Measurements from ENCODE around the gene AKR1C1.
"Not testable (repeated sequence)": the region's sequence is repeated elsewhere in the genome, so short reads cannot be mapped to it uniquely, and the experiment has no call there.

The AKR1C1 gene

GRCh38 chr10:4947635-4948596 lies 15.3 kb upstream of the AKR1C1 start:
- peak; percentile 99 for DNase-seq (ENCODE audit: low read depth)

DNA sequence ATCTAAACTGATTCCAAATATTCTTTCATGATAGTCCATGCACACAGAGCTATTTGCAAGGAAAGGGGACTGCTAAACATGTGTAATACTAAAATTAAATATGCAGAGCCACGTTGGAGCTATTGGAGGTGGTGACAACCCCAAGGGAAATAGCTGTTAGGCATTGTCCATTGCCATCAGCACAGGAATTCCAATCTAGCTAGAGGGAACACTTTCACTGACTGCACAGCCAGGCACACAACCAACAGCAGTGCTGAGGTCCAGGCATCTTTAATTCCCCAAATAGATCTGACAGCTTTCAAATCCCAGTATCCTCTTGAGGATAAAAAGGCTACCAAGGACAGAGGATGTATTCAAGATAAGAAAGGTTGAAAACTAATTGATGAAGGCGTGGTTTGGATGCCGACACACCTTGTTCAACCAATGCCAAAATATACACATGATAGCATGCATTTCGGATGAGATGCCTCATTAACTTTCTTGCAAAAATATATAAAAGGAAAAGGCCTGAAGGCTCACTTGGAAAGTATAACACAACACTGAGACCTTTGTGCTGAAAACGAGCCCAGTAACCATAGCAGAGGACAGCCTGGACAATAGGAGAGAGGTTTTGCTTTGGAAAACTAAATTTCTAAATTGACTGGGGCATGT lies 11.6 kb upstream of the AKR1C1 start:
- not testable (repeated sequence) for DNase-seq (ENCODE audit: low read depth)

DNA sequence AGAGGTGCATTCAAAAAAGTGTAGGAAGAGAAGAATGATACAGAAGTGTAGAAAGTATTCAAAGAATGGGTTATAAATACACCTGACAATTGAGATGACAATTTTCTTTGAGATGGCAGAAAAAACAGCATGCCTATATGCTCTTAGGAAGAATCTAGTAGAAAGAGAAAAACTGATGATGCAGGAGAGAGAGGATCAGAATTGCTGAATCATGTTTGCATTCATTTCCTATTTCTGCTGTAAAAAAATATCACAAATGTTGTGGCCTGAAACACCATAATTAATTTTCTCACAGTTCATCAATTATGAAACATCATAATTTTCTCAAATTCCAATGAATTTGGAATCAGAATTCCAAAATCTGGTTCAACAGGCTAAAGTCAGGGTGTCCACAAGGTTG lies 9.8 kb upstream of the AKR1C1 start:
- DNase-seq (ENCODE audit: low read depth) = no peak

GRCh38 chr10:4956088-4956487 lies 7.1 kb upstream of the AKR1C1 start:
- DNase-seq (ENCODE audit: low read depth) = not testable (repeated sequence)

DNA sequence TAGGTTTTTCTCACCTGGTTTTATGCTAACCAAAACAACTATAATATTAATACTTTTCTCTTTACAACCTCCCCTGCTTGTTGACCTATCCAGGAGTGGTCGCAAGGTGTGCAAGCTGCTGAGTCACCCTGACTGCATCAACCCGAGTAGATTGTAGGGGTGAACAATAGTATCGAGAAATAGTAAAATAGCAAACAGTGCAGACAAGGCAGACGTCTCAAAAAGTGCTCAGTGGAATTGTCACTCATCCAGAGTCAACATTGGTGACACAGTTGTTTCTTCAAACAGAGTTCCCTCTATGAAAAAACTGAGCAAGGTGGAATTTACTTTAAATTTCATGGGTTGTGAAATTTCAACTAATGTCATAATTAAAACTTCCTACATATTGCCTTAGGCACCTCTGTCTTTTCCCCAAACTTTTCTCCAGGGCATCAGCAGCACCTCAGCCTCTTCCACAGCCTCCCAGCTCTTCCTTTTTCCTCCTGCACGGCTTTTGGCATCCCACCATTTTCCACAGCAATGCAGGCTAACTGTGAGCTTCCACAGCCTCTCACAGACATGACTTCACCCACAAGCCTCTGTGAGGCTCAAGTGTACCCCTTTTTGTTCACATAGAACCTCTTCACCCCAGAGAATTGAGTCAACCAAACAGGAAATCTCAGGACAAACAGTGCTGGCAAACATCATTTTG lies 6.1 kb upstream of the AKR1C1 start:
- DNase-seq (ENCODE audit: low read depth) = not testable (repeated sequence)

GRCh38 chr10:4961558-4961957 lies 1.7 kb upstream of the AKR1C1 start:
- DNase-seq (ENCODE audit: low read depth) = not testable (repeated sequence)

- DNase-seq (ENCODE audit: low read depth) = not testable (repeated sequence)
These were observed 907 bp upstream of the AKR1C1 start for GRCh38 chr10:4962308-4962707.

DNA sequence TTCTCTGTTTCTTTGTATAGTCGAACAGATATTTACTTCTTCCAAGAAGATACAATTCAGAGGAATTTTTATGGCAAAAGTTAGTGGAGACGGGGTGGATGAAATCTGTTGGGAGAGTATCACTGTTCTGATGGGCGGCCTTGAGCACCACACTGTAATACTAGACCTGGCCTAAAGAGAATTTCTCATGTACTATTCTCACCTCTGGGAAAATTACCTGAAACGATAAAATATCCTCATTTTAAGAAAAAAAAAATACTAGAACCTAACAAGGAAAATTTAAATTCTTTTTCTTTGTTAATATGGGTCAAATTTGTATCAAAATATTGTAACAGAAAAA lies 570 bp downstream of the AKR1C1 start:
- not testable (repeated sequence) for DNase-seq (ENCODE audit: low read depth)

GRCh38 chr10:4965763-4966162 lies 2.5 kb downstream of the AKR1C1 start:
- not testable (repeated sequence) for DNase-seq (ENCODE audit: low read depth)

- DNase-seq (ENCODE audit: low read depth) = not testable (repeated sequence)
These were observed 4.0 kb downstream of the AKR1C1 start for GRCh38 chr10:4967189-4967588.

DNA sequence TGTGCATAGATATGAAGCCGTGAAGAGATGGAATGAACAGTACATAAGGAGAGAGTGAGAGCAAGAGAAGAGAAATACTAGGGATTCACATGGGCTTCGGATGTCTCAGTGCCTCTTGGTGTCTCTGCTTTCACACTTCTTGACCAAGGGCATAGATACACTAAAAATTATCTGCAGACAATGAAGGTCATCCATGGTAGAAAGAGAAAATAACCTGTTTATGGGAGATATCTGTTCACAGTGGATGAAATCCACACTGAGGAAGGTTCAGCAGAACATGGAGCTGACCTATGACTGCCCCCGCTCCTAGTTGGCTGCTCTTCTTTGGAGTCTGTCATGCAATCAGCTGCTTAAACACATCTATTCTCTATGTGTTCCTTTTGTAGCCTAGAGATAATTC lies 6.1 kb downstream of the AKR1C1 start:
- not testable (repeated sequence) for DNase-seq (ENCODE audit: low read depth)

GRCh38 chr10:4970362-4970761 lies 7.1 kb downstream of the AKR1C1 start:
- DNase-seq (ENCODE audit: low read depth) = not testable (repeated sequence)

DNA sequence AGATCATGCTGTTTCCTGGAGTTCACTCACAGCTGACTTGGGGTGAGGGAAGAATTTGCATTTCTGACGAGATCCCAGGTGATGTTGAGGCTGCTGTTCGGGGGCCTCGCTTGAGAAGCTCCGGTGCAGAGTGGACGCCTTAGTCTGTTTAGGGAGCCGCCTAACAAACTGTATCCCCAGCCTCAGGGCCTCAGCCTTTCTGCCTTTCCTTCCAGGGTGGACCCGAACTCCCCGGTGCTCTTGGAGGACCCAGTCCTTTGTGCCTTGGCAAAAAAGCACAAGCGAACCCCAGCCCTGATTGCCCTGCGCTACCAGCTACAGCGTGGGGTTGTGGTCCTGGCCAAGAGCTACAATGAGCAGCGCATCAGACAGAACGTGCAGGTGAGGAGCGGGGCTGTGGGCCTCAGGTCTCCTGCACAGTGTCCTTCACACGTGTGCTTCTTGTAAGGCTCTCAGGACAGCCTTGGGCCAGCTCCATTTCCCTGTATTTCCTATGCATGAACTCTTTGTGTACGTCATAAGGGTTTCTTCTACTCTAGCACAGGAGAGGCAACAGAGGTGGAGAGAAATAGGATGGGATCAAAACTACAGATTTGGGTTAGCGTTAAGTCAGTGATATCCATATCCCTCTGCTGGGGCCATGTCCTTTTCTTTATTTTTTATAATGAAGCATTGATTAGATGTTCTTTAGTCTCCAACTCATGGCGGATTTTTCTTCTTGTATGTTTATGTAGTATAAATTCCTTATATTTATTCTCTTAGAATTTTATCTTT lies 9.3 kb downstream of the AKR1C1 start:
- DNase-seq (ENCODE audit: low read depth) = not testable (repeated sequence)

- not testable (repeated sequence) for DNase-seq (ENCODE audit: low read depth)
These were observed 10.1 kb downstream of the AKR1C1 start for GRCh38 chr10:4973294-4973693.

DNA sequence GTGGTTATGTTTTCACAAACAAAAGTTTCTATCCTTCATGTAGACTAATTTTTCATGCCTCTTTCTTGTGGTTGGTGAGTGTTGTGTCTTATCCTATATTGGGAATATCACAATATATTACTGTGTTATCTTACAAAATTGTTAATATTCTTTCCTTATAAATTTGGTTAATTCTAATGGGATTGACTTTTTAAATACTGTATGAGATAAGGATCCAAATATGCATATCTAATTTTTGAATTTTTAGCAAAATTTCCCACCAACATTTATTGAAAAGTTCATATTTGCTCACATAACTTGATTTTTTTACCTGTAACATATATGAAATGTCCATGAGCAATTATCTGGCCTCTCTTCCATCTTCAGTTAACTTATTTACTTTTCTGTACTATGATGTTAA lies 11.2 kb downstream of the AKR1C1 start:
- not testable (repeated sequence) for DNase-seq (ENCODE audit: low read depth)

- no peak for DNase-seq (ENCODE audit: low read depth)
These were observed 13.8 kb downstream of the AKR1C1 start for GRCh38 chr10:4977025-4977424.

DNA sequence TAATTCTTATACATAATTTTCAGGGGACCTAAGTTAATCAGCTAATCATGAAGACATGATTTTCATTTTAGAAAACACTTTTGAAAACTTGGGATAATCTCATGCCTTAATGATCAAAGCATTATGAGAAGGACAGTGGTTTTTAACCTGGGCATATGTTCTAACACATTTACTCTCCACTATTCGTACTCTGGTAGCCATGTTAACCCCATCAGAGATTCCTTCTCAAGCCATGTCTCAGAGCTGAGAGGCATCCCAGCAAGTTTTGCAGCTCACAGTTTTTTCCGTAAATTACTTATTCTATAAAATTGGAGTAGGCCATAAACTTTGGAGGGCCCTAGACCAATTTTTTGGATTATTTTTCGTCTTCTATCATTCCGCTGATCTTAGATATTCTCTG lies 15.7 kb downstream of the AKR1C1 start:
- no peak for DNase-seq (ENCODE audit: low read depth)

- no peak for DNase-seq (ENCODE audit: low read depth)
These were observed 17.6 kb downstream of the AKR1C1 start for GRCh38 chr10:4980793-4981192.

- no peak for DNase-seq (ENCODE audit: low read depth)
These were observed 18.7 kb downstream of the AKR1C1 start for GRCh38 chr10:4981722-4982471.

GRCh38 chr10:4982764-4983226 lies 19.6 kb downstream of the AKR1C1 start:
- peak; percentile 67 for DNase-seq (ENCODE audit: low read depth)

GRCh38 chr10:4983615-4984216 lies 20.5 kb downstream of the AKR1C1 start:
- no peak for DNase-seq (ENCODE audit: low read depth)
